NCI-H510A (cell line): Measurements from ENCODE around the gene CPNE2.
"Not testable (repeated sequence)": the region's sequence is repeated elsewhere in the genome, so short reads cannot be mapped to it uniquely, and the experiment has no call there.

ENCODE experiments used
- DNase-seq: peaks from one replicate; lab custom pipeline; 2025; lab: John Stamatoyannopoulos, UW

The CPNE2 gene

DNA sequence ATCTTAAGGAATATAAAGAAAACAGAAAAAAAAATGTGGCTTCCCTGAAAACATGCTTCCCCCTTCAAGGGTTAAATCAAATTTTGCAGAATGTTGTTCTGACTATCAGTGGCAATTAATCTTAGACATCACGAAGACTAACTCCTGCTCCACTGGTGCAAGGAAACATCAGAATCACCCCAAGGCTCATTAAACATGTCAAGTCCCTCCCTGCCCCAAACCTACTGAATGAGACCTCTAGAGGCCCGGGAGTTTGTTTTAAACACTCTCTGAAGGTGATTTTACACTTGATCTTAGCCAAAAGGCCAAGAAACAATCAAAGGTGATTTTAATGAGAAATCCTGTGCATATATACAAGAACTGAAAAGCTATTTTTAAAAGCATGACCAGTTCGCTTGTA lies 75.2 kb downstream of the CPNE2 start:
- no peak for DNase-seq

DNA sequence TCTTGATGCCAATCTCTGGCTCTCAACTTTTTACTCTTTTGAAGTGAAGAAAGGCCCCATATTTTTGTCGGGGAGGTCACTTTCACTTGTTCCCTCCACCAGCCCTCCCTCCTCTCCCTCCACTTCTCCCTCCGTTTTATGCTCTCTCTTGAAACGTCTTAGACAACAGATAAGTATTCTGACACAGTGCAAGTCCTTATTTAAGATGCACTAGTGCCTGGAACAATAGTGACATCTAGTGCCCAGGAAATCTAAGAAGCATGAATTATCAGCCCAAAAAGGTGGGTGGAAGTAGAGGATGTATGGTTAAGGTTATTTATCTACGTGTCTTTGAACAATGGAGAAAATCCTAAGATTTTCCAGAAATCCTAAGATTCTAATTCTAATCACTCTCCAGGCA lies 75.6 kb downstream of the CPNE2 start:
- DNase-seq = no peak

DNA sequence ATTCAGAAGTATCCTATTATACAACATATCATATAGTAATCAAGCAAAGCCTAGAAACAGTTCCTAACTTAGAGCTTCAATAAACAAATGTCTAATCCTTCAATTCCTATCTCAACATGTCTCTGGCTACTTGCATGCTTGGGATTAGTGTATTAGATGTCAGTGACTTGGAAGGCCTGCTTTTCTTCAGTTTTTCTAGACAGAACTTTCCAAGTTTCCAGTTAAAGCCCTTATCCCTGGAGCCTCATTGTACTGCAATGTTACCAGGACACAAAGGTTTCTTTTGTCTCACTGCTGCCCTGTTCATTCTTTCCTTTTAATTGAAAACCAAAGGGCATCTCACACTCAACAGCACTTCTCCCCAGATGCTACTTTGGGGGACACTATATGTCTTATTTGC lies 76.9 kb downstream of the CPNE2 start:
- no peak for DNase-seq

DNA sequence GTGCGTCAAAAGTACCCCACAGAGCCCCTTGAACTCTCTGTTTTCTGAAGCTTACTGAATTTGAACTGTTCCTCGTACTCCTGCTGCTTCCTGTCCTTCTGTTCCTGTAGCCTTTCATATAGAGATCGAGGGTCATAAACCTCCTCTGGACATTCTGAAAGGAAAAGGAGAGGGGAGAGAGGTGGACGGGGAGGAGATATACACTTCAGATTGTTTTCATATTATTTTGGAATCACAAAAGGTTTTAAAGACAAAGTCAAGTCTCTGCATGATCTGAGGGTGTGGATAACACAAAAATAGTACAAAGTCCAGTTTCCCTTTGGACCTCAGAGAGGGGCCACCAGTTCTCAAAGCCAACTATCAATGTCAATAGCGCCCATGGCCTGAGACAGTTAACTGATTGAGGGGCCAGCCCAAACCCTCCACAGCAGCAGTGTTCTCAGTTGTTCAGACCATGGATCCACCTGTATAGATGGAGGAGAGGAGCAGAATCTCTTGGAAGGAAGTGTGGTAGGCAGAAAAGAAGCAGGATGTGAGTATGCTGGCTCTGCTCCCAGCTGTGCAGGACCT lies 80.4 kb downstream of the CPNE2 start:
- no peak for DNase-seq

DNA sequence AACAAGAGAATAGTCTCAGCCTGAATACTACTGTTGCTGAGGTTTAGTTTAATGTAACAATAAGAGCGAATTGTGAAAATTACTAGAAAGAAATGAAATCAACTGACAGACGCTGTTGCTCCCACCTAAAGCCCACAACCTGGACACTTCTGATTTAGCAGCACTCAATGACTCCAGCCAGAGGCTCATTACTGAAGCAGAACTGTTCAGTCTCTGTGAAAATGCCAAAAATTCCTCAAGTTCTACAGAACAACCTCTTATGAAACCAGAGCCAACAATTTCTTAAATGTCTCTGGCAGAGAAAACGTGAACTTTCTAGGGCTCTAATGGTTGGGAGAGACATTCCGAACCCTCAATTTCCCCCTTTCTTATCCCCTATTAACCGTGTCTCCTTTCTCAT lies 83.5 kb downstream of the CPNE2 start:
- DNase-seq = no peak

DNA sequence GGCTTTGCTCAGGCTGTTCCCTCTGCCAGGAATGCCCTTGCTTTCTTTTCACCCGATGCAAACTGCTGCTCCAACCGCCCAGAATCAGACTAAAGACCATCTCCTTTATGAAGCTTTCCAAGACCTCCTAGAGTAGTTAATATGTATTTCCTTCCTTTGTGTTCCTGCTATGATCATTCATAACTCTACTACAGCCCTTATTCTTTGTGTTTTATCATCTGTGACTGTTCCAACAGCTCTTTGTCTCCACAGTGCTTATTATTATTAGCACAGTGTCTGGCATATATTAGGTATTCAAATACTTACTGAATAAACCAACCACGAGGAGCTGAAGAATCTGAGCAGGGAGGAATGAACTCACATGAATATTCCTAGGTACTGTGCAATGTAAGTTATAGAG lies 85.8 kb downstream of the CPNE2 start:
- no peak for DNase-seq

DNA sequence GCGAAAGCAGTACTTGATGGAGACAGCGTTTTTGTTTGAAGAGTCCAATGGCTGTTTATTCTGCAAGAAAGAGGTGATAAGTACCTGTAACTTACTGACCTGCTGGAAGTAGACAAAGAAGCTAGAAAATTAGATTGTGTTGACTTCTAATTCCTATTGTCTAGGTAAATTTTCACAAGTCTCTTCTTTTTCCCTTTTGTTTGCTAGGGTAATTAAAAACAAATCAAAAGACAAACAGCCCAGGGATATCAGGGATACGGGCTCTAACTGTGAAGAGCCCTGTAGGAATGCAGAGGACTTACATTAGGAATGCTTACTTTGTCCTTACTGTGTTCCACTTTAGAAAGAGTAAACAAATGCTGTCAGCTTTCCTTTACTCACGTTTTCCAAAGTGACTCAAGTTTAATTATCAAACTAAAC lies 86.4 kb downstream of the CPNE2 start:
- DNase-seq = no peak

DNA sequence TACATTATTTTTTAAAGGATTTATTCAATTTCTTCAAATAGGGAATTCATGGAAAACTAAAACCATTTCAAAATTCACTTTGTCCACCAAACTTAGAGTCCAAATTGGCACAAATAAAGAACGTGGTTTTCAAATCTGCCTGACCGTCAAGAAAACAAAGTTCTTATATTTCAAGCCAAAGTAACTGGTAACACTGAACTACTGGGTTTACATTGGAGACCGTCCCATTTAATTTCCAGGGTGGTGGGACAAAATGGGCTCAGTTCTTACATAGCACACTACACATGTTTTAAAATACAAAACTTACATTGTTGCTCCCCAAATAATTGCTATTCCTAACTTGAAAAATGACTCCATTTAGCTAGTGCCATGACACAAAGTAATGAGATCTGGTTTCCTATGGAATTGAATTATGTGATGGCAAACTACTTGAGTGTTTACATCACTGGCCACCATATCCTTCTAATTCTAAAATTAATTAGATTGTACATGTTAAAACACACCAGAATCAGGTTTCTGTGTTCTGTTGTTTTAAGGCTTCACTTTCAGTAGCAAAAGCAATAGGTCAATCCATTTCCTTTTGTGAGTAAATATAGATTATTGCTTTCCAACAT lies 86.9 kb downstream of the CPNE2 start:
- no peak for DNase-seq

DNA sequence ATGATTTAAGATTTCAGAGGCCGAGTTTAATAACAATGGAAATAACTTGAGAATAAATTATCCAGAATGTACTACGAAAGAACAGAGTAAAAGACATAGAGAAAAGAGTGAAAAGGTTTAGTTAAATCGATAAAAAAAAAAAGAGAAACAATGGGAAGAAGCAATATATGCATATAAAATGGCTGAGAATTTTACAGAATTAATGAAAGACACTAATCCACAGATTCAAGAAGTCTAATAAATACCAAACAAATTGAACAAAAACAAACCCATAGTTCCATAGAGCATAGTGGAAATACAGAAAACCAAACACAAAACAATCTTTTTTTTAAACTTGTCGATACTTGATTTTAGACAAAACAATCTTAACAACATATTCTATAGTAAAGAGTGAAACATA lies 91.7 kb downstream of the CPNE2 start:
- no peak for DNase-seq

DNA sequence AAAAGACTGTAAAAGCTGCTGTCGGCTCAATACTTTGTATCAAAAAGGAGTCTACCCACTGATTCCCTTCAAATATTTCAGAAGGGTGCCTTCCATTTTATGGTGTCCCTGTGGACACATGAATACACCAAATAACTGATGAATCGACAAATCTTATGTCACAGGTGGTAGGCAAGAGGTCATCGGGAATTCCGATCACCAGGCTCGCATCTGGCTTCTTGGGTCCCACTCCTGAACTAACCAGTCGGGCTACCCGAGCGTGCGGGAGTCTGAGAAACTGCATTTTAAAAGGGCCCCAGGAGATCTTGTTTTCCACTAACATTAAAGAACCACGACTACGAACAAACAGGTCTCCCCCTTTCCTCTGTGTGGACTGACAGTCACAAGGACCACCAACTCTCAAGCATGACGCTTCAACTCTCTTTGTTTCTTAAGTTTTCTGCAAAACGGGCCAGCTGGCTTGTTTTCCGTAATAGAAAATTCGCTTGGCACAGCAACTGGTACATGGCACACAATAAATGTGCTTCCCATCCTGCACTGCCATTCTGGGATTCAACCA lies 92.6 kb downstream of the CPNE2 start:
- DNase-seq = no peak

DNA sequence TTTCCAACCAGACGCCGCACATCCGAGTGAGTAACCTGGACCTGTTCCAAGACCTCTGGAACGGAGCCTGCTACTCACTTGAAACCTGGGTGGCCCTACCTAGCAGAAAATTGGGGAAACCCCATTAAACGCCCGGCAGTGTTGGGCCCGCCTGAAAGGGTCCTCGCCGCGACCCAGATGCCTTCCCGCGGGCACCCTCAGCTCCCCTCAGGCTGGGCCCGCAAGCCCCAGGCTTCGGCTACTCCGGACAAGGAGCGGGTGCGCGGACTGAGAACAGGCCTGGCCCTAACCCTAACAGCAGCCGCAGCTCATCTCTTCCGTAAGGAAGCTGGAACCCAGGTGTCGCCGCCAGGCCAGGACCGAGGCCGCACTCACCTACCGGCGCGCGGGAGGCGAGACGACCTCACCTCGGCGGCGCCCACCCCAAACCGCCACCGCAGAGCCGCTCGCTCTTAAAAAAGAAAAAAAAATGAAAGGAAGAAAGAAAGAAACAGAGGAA lies 93.1 kb downstream of the CPNE2 start:
- no peak for DNase-seq

DNA sequence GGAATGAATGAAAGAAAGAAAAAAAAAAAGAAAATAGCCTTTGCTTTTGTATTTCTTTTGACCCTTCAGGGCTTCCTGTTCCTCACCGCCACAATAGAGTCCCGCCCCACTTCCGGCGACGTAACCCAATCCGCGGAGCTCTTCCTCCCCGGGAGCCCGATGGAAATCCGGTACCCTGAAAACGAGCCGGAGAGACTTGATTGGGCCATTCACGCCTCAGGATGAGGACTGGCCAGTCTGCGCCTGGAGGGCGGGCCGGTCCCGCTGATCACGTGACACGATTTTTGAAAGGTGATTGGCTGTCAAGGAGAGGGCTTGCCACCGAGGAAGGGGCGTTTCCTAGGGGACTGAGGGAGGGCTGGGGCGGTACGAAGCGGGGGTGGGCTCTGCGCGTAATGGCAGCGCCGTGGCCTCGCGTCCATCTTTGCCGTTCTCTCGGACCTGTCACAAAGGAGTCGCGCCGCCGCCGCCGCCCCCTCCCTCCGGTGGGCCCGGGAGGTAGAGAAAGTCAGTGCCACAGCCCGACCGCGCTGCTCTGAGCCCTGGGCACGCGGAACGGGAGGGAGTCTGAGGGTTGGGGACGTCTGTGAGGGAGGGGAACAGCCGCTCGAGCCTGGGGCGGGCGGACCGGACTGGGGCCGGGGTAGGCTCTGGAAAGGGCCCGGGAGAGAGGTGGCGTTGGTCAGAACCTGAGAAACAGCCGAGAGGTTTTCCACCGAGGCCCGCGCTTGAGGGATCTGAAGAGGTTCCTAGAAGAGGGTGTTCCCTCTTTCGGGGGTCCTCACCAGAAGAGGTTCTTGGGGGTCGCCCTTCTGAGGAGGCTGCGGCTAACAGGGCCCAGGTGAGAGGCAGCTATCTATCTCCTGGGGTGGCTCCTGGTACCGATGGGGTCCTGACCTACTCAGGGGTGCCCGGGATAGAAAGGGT lies 93.8 kb downstream of the CPNE2 start, which contains the start of the genes PSME3IP1 and RSPRY1:
PSME3IP1 (minus strand) TSS at position 95 of the 927 bp plus-strand sequence. CDS start 12,185 bp downstream, outside the sequence.
RSPRY1 (plus strand) TSS at position 385 of the 927 bp plus-strand sequence. CDS start 18,330 bp downstream, outside the sequence.
- DNase-seq = peak; percentile 89

DNA sequence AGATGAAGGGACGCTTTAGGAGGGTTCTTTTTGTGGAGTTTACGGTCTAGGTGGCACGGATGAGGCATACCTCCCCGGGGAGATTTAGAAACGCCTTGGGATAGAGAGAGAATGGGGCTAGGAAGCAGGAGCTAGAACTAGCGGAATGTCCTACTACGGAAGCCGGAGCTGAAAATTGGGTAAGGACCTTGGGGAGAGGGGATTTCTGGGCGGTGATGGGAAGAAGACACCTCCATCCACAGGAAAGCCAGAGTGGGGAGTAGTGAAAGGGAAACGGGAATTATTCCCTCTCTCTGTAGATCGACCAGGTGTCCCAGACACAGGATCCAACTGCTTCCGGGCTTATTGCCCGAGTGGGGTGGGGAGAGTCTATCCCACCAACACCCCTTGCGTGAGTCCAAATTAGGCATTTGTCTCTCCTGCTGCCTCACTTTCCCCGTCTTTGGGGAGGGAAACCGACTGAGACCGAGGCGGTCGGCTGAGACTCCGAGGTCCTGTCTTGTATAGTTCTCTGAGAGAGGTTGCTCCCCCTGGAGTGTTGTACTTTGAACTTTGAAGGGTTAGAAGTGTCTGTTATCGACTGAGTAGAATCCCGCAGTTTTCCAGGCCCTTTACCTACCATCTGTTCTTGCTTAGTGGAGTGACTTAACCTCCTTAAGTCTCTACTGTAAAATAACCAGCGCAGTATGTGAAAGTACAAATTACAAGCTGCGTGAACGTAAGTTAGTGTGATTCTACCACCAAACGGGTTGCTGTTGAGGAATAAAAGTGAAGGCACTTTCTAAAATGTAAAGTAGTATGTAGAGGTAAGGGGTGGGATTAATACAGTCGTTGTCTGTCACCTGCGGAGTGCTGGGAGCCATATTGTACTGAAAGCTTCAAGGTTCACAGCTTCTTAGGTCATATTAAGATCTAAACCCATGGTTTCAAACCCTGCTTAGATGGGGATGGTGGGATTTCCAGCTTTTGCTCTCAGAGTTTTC lies 94.8 kb downstream of the CPNE2 start:
- no peak for DNase-seq

DNA sequence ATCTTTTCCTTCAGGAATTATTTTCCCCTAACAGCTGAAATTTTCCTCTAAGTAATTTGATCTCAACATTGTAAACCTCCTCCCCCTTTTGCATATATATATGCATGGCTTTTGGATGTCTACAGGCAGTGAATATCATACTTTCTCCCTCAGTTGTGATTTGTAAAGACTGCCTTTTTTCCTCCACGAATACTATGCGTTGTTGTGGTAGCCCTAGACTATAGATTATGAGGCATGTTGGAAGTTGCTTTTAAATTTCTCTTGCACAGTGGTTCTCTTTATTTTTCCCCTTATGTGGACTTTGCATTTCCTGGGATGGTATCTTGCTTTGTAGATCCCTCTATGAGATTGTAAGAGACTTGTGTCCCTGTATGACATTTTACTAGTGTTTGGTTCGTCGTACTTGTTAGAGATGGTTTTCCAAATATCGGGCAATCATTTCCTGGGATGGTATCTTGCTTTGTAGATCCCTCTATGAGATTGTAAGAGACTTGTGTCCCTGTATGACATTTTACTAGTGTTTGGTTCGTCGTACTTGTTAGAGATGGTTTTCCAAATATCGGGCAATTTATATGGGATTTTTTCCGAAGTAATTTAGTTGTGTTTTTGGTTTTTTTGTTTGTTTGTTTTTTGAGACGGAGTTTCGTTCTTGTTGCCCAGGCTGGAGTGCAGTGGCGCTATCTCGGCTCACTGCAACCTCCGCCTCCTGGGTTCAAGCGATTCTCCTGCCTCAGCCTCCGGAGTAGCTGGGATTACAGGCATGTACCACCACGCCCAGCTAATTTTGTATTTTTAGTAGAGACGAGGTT lies 95.7 kb downstream of the CPNE2 start:
- not testable (repeated sequence) for DNase-seq

DNA sequence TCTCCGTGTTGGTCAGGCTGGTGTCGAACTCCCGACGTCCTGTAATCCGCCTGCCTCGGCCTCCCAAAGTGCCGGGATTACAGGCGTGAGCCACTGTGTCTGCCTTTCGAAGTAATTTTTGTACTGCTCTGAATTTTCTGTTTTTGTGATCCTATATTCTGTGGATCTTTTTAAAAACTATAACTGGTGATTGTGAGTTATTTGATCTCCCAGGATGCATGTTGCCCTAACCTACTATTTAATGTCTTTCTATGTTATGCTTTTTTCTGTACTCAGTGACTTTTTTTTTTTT lies 96.3 kb downstream of the CPNE2 start:
- DNase-seq = no peak

DNA sequence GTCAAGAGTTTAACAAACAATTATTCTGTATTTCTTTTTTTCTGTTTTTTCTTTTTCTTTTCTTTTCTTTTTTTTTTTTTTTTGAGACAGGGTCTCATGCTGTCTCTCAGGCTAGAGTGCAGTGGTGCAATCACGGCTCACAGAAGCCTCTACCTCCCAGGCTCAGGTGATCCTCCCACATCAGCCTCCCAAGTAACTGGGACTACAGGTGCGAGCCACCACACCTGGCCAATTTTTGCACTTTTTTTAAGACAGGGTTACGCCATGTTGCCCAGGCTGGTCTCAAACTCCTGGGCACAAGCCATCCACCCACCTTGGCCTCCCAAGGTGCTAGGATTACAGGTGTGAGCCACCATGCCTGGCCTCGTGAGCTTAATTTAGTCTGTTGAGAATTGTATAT lies 97.1 kb downstream of the CPNE2 start:
- not testable (repeated sequence) for DNase-seq

DNA sequence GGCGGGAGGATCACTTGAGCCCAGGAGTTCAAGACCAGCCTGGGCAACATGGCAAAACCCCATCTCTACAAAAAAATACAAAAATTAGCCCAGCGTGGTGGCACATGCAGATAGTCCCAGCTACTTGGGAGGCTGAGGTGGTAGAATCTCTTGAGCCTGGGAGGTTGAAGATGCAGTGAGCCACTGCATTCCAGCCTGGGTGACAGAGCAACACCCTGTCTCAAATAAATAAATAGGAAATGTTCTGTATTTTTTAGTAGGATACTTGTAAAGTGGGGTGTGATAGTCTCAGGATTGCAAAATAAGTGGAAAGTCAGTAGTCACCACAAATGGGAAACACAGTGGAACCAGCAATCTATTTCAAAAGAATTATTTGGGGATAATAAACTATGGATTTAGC lies 97.8 kb downstream of the CPNE2 start:
- no peak for DNase-seq

DNA sequence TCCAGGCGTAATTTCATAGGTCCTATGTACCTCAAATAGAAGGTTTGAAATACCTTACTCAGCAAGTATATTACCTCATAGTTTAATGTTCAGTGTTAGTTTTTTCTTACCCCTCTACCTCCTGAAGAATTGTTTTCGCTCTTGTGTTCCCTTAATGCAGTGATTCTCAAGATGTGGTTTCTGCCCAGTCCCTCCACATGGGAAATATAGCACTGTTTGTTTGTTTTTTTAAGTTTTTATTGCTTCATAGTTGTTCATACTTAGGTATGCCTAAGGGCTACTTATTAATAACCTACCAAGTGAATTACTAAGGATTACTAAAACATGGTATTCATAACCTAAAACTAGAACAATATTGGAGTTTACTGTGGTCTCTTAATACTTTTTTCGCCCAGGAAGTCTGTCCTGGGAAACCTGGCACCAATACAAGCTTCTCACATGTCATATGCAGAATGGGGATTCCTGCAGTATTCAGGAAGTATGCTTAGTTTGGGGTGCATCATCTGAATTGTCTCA lies 98.7 kb downstream of the CPNE2 start:
- no peak for DNase-seq

DNA sequence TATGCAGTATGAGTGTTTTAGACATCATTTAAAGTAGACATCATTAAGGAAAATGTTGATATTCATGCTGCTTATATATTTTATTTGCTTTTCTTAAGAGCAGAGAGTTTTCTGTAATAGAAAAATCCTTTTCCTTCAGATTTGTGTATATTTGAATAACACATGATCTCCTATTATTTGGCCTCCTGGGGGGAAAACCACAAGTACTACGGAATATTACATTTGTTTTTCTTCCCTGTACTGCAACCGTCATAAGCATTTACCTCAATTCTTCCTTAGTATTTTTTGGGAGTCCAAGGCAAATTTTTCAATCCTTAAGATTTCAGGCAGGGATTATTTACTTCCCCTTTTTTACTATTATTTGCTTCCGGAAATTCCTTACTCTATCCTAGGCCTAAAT lies 99.8 kb downstream of the CPNE2 start:
- DNase-seq = no peak
